GM21529 (cell line): Measurements from ENCODE around the gene LTB4R2.

Experiments
- ATAC-seq: cut with Tn5 transposase; IDR thresholded peaks from one replicate; pipeline ENCODE4 v1.9.1; 2021; ENCODE audit not compliant: unreplicated experiment

LTB4R2 gene

GRCh38 chr14:24277071-24277470 is 32.9 kb upstream of the LTB4R2 start:
- ATAC-seq = no peak

- ATAC-seq = no peak
Measured at GRCh38 chr14:24277606-24278321, 32.2 kb upstream of the LTB4R2 start.

- ATAC-seq = no peak
Measured at GRCh38 chr14:24278424-24278823, 31.5 kb upstream of the LTB4R2 start.

- peak; percentile 69 for ATAC-seq
Measured at GRCh38 chr14:24279301-24280186, 30.4 kb upstream of the LTB4R2 start.

DNA sequence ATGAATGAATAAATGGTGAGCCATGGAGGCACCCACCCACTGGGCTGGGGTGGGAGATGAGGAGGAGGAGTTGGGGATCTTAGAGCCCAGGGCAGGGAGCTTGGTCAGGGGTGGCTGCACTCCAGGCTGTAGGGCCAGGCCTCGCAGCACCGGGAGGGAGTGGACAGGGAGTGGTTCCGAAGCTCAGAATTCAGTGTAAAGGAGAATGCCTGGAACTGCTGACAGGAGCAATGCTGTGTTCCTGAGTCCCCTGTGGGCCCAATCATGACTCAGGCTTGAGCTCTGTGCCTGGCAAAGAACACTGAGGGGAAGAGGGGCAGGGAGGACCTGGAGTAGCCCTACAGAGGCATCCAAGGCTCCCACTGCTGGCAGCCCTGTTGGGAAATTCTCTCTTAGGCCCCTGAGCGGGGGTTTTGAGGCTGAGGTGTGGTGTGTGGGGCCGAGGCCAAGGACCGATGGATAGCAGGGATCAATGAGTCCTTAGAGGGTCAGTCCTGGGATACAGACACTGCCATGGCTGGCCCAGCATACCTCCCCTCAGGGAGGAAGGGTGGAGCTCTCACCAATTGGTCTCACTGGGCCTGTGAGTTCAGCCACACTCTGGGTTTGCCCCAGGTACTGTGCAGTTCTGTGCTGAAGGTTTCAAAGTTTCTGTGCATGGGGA is 29.0 kb upstream of the LTB4R2 start:
- ATAC-seq = no peak

GRCh38 chr14:24281636-24282035 is 28.3 kb upstream of the LTB4R2 start:
- no peak for ATAC-seq

DNA sequence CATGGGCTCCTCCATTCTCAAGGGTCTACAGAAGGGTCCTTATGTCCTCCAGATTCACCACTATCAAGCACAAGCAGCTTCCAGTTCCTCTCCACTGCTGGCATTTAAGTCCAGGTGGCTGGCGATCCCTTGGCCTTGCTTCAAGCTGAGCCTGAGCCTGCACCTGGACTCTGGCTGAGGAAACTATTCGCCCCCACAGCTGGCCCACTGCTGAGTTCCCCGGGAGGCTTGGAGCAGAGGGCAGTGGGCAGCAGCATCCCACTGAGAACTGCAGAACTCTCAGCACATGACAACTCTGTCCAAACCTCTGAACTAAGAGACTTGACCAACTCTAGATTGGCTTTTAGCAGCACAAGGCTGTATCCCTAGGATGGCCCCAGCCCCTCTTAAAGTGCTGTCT is 27.2 kb upstream of the LTB4R2 start:
- no peak for ATAC-seq

- ATAC-seq = no peak
Measured at GRCh38 chr14:24283796-24284460, 26.0 kb upstream of the LTB4R2 start.

DNA sequence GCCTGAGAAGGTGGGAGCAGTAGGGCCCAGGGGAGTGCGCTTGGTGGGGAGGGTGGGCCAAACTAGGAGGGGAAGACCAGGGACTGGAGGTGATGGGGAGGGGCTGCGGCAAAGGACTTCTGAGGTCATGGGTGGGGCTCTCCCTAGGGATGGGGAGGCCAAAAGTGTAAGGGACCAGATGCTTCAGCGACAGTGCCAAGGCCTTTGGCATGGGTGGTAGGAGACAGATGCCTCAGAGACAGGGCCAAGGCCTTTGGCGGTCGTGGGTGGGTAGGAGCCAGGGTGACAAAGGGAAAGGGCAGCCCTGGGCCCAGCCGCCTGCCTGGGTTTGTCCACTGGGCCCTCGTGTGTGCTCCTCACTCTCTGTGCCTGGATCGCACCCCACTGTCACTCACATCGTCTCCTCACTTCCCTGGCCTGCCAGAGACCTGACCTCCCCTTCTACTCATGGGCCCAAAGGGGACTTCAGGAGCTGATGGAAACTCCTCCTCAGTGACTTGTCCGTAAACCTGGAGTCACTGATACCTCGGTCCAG is 25.4 kb upstream of the LTB4R2 start:
- no peak for ATAC-seq

GRCh38 chr14:24285351-24285750 is 24.6 kb upstream of the LTB4R2 start:
- ATAC-seq = no peak

- no peak for ATAC-seq
Measured at GRCh38 chr14:24286996-24287395, 22.9 kb upstream of the LTB4R2 start.

- ATAC-seq = peak; percentile 93
Measured at GRCh38 chr14:24289649-24290280, 20.2 kb upstream of the LTB4R2 start.

GRCh38 chr14:24290746-24291145 is 19.2 kb upstream of the LTB4R2 start:
- ATAC-seq = no peak

DNA sequence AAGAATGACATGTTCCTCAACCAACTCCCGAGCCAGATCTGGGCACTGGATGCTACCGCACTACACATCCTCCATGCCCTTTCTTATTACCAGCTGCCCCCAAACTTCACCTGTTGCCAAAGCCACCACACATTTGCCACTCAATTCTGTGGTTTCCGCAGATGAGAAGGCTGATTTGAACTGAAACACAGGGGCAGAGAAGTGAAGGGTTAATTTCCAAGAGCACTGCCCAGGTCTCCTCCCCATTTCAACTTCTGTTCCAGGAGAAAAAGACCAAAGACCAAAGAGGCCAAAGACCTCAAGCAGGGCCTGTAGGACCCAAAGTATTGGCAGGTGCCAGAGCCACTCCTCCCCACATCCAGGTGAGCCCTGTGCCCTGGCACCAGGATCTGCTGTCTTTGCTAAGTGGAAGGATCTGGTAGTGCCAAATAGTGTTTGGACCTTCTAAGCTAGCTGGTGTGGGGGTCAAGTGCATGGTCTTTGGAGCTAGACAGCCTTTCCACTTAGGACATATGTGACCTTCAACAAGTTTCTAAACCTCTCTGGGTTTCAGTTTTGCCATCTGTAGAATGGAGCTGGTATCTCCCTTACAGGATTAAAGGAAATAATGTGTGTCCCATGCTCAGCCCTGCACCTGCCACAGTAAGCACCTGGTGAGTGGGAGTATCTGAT is 18.4 kb upstream of the LTB4R2 start:
- no peak for ATAC-seq

DNA sequence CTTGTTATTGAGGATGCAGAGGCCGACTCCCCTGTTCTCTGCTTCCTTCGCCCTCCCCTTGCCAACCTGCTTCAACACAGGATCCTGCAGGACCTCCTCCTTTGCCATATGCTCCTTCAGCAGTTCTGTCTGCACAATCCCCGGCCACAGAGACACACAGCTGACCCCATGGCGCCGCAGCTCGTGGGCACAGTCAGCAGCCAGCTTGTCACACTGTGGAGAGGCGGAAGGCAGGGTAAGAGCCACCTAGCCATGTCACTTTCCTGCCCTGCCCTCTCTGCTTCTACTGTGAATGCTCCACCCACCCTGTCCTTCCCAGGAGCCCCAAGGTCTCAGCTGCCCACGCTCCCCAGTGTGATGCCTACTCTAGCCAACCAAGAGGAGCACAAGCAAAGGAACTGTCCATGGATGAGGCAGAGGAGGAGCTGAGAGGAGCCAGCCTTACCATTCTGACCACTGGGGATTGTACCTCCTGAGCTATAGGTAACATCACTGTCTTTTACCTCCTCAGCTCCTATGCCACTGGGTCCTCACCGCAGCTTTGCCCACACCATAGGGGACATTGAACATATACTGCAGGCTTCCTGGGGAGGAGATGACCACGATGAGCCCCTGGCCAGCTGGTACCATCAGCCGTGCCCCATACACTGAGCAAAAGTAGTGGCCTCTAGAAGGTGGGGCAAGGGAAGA is 17.7 kb upstream of the LTB4R2 start:
- ATAC-seq = no peak

DNA sequence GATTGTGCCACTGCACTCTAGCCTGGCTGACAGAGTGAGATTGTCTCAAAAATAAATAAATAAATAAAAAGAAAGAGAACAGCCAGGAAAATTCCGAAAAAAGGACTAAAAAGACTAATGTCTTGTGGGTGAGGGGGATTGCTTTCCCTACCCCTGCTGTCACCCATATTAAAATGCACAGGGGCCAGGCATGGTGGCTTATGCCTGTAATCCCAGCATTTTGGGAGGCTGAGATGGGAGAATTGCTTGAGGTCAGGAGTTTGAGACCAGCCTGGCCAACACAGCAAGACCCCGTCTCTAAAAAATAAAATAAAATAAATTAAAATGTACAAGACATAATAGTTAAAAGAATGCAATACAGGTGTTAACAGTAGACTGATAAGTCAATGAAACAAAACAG is 16.4 kb upstream of the LTB4R2 start:
- no peak for ATAC-seq

DNA sequence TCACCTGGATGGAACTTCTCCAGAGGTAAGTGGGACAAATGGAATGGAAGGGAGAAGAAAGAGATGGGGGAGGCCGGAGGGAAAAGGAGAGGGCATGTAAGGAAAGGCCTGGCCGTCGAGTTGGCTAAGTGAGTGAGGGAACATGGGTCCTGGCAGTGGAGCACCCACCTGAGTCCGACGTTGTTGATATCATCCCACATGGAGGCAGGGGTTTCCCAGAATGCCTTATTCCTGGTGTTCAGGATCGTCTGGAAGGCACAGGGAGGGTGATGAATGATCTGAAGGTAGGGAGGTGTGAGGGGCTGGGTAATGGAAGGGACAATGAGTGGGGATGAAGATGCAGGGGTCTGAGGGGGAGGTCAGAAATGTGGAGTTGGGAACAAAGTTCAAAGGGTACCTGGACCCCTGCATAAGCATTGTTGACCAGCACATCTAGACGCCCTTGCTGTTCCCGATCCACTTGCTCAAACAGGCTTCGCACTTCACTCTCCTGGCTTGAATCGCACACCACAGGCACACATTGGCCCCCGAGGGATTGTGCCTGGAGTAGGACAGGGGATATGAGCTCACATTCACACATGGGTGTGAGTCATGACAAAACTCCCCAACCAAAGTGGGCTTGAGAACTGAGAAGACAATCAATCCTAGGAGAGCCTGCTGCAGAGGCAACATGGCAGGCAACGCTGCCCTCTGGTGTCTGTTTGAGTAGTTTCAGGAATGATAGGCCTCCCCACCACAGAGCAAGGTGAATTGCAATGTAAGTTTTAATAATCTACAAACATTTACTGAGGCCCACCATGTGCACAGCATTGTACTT is 13.4 kb upstream of the LTB4R2 start:
- ATAC-seq = peak; percentile 49

DNA sequence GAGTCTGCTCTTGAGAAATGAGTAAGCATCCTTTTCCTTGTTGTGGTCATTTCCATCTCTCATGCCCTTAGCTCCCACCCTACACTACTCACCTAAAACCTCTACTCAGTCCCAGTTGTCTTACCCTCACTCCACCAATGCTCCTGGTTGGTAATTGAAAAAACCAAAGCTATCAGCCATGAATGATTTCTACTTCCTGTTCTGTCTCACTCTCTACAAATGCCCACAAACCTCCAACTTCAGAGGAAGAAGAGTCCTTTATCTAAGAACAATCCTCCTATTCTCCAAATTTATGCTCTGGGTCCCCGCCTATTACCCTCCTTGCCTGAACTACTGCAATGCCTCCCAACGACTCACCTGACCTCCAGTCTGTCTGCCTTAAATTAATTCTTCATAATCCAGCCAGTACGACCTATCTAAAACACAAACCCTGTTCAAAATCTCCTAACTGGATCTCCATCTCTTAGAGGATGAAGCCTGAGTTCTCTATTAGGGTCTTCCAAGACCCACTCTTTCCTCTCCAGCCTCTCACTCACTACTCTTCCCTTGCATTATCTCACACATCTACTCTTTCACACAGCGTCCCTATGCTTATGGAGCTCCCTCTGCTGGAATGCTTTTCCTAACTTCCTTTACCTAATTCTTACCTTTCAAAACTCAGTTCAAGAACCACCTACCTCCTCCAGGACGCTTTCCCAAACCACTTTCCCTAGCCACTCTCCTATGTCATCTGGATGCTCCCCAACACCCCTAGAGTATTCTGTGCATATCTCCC is 12.6 kb upstream of the LTB4R2 start:
- peak; percentile 27 for ATAC-seq
